HG03280 (cell line): ENCODE results near the gene KIF1A.

Experiments
- ATAC-seq: cut with Tn5 transposase; IDR thresholded peaks from one replicate; pipeline ENCODE4 v1.9.1; 2021; ENCODE audit warnings: mild to moderate bottlenecking, moderate library complexity; ENCODE audit not compliant: unreplicated experiment

KIF1A gene

GRCh38 chr2:240806459-240806858, 13.6 kb downstream of the KIF1A start:
- ATAC-seq, result no peak

- no peak for ATAC-seq
Measured at GRCh38 chr2:240806006-240806405, 14.0 kb downstream of the KIF1A start.

- no peak for ATAC-seq
Measured at GRCh38 chr2:240803191-240803590, 16.8 kb downstream of the KIF1A start.

GRCh38 chr2:240799033-240799820, 20.8 kb downstream of the KIF1A start:
- no peak for ATAC-seq

- ATAC-seq, result no peak
Measured at GRCh38 chr2:240798327-240798905, 21.6 kb downstream of the KIF1A start.

- ATAC-seq, result no peak
Measured at GRCh38 chr2:240797914-240798313, 22.1 kb downstream of the KIF1A start.

- no peak for ATAC-seq
Measured at GRCh38 chr2:240797500-240797895, 22.5 kb downstream of the KIF1A start.

- no peak for ATAC-seq
Measured at GRCh38 chr2:240796543-240797499, 23.2 kb downstream of the KIF1A start.

GRCh38 chr2:240795916-240796510, 24.0 kb downstream of the KIF1A start:
- no peak for ATAC-seq

- no peak for ATAC-seq
Measured at GRCh38 chr2:240795454-240795853, 24.6 kb downstream of the KIF1A start.

- ATAC-seq, result no peak
Measured at GRCh38 chr2:240794178-240794721, 25.8 kb downstream of the KIF1A start.

- ATAC-seq, result no peak
Measured at GRCh38 chr2:240793313-240794177, 26.5 kb downstream of the KIF1A start.

- ATAC-seq, result no peak
Measured at GRCh38 chr2:240792629-240793312, 27.2 kb downstream of the KIF1A start.

- ATAC-seq, result no peak
Measured at GRCh38 chr2:240791821-240792628, 28.0 kb downstream of the KIF1A start.

GRCh38 chr2:240791221-240791800, 28.7 kb downstream of the KIF1A start:
- ATAC-seq, result no peak

- no peak for ATAC-seq
Measured at GRCh38 chr2:240790370-240791220, 29.4 kb downstream of the KIF1A start.
